GM19023 (cell line): Measurements from ENCODE around the gene CAMSAP3.
"Not testable (repeated sequence)": the region's sequence is repeated elsewhere in the genome, so short reads cannot be mapped to it uniquely, and the experiment has no call there.

Experiments used
- ATAC-seq: cut with Tn5 transposase; IDR thresholded peaks from one replicate; pipeline ENCODE4 v1.9.1; 2021; ENCODE audit warnings: mild to moderate bottlenecking, moderate library complexity; ENCODE audit not compliant: unreplicated experiment

The CAMSAP3 gene

GRCh38 chr19:7628589-7629311 lies 33.1 kb downstream of the CAMSAP3 start:
- no peak for ATAC-seq

GRCh38 chr19:7629347-7630054 lies 33.8 kb downstream of the CAMSAP3 start, which contains the start of the genes PET100 and XAB2:
TSS of gene PET100 (plus strand) at chr19:7629793. CDS start at chr19:7629834, 41 bp downstream.
TSS of gene XAB2 (minus strand) at chr19:7629545. CDS start at chr19:7629527, 18 bp downstream.
- peak; percentile 84 for ATAC-seq

- no peak for ATAC-seq
Observed at GRCh38 chr19:7631577-7631976, 35.9 kb downstream of the CAMSAP3 start.

- no peak for ATAC-seq
Observed at GRCh38 chr19:7632340-7633203, 36.9 kb downstream of the CAMSAP3 start.

DNA sequence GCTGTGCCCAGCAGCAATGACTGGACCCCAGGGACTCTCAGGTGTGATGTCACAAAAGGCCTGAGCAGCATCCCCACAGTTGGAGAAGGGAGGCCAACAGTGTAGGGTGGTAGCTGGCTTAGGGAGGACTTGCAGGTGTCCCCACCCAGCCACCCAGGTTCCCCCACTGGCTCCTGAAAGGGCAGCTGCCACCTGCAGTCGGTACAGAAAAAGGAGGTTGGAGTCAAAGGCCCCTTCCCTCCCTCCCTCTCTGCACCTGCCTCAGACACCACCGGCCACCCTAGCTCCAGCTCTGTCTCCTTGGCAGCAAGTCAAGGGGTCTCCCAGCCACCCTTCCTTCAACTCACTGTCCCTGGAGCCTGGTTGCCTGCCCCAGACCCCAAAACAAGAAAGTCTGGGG lies 38.0 kb downstream of the CAMSAP3 start, which contains the start of gene PCP2:
PCP2 (minus strand) TSS at position 22 of the 400 bp plus-strand sequence. CDS start 262 bp downstream, outside the sequence.
- no peak for ATAC-seq

DNA sequence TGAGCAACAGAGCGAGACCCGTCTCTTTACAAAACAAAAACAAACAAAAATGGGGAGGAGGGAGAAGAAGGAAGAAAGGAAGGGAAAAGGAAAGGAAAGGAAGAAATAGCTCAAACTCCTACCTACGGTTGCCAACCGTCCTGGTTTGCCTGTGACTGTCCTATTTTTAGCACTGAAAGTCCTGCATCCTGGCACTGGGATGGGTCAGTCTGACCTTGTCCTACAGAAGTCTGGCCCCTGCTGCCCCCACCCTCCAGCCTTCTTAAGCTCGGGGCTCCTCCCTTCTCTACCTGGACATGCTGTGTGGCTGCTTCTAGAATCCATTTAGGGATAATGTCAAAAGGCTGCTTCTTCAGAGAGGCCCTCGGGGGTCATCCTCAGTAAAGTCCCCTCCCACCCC lies 40.0 kb downstream of the CAMSAP3 start:
- ATAC-seq: no peak

- ATAC-seq: no peak
Observed at GRCh38 chr19:7636317-7636690, 40.6 kb downstream of the CAMSAP3 start.

DNA sequence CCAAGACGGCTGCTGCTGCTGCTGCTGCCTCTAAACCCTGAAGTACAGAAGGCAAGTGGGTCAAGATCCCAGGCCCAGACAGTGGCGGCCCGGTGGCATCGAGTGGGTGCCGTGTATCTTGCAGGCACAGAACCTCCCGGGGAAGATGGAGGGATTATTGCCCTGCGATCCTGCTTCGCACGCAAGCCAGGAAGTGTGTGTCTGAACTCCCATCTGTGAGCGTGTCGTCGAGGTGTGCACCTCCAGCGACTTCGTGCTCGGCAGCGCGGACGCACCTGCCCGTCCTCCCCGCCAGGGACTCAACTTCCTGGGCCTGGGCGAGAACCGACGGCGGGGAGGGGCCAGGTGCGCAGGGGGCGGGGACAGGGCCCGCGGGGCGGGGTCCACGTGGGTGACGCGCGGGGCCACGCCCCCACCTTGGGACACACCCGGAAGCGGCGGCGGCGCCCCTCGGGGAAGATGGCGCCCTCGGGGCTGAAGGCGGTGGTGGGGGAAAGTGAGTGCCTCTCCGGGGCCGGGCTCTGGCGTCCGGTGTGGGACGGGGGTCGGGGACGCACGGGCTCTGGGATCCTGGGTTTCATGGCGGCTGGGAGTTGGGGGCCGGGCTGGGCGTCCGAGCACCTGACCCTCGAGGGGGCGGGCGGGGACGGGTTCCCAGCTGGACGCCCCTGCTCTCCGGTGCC lies 41.2 kb downstream of the CAMSAP3 start, which contains the start of gene STXBP2:
STXBP2 (plus strand) TSS at position 420 of the 683 bp plus-strand sequence; CDS start at position 460, 40 bp downstream.
- ATAC-seq: peak; percentile 69

GRCh38 chr19:7637374-7638256 lies 42.0 kb downstream of the CAMSAP3 start:
- ATAC-seq: peak; percentile 9

DNA sequence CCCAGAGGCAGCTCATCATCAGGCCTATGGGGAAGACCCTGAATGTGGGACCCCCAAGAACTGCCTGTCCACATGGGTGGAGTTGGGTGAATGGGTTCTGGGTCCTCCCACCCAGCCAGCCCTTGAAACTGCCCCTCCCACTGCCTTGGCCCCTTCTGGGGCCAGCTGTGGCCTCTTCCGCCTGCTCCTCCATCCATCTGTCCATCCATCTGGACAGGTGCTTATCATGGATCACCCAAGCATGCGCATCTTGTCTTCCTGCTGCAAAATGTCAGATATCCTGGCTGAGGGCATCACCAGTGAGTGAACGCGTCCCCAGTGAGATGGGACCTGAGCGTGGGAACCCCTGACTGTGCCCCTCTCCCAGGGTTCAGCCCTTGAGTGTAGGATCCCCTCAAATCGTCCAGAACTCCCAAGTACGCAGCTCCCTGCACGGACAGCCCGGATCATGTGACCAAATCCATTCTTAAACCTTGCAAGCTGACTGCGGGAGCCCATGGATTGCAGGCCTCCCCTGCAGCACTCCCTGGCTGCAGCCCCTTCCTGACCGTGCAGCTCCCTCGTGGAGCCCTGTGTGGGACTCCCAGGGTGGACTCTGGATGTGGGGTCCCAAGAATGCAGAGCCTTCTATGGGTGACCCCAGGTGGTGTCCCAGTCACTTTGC lies 43.3 kb downstream of the CAMSAP3 start:
- no peak for ATAC-seq

GRCh38 chr19:7639863-7640348 lies 44.2 kb downstream of the CAMSAP3 start:
- ATAC-seq: no peak

- ATAC-seq: no peak
Observed at GRCh38 chr19:7640803-7641202, 45.1 kb downstream of the CAMSAP3 start.

- no peak for ATAC-seq
Observed at GRCh38 chr19:7641290-7642276, 45.9 kb downstream of the CAMSAP3 start.

DNA sequence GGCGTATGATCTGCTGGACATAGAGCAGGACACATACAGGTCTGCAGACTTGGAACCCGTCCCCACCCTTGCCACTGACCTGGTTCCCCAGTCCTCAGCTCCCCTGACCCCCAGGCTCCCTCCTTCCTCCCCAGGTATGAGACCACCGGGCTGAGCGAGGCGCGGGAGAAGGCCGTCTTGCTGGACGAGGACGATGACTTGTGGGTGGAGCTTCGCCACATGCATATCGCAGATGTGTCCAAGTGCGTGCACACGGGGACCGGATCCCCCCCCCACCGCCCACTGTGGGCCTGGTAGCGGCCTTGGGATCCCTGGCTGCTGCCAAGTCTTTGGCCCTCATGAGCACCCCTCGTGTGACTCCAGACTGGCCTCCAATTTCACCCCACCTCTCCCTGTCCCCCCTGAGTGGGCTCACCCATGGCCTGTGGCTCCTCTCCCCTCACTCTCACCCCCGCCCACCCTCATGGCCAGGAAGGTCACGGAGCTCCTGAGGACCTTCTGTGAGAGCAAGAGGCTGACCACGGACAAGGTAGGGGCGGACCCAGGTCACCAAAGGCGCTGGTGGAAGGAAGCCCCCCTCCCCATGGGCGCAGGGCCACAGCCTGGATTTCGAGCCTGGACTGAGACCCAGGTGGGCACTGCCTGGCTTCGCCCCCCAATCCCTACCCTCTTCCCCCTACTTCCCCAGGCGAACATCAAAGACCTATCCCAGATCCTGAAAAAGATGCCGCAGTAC lies 46.8 kb downstream of the CAMSAP3 start:
- no peak for ATAC-seq

DNA sequence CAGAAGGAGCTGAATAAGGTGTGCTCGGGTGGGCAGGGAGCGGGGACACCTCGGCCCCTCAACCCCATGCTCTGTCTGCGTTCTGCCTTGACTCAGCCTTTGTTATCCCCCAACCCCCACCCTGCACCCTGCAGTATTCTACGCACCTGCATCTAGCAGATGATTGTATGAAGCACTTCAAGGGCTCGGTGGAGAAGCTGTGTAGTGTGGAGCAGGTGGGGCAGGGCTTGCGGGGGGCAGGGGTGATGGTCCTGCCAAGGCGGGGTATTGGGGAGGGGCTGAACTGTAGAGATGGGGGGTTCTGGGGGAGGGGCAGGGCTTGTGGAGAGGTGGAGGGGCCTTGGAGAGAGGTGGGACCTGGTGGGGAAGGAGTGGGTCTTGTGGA lies 47.4 kb downstream of the CAMSAP3 start:
- ATAC-seq: no peak

GRCh38 chr19:7643629-7644549 lies 48.2 kb downstream of the CAMSAP3 start:
- not testable (repeated sequence) for ATAC-seq
